KBM-7 (cell line): ENCODE results near the gene PIMREG.

Experiments used
- DNase-seq: peaks from one replicate; pipeline ENCODE4 v3.0.0-alpha.2; 2015
- in situ Hi-C: fragments of 300-500 bp; cut with MboI; formaldehyde crosslinking; loops from 2 replicates; pipeline ENCODE4 v1.14.3; 2020; ENCODE audit warnings: low sequenced_read_pairs, low pct_unique_long_range_greater_than_20kb, mixed read lengths

Gene PIMREG

DNA sequence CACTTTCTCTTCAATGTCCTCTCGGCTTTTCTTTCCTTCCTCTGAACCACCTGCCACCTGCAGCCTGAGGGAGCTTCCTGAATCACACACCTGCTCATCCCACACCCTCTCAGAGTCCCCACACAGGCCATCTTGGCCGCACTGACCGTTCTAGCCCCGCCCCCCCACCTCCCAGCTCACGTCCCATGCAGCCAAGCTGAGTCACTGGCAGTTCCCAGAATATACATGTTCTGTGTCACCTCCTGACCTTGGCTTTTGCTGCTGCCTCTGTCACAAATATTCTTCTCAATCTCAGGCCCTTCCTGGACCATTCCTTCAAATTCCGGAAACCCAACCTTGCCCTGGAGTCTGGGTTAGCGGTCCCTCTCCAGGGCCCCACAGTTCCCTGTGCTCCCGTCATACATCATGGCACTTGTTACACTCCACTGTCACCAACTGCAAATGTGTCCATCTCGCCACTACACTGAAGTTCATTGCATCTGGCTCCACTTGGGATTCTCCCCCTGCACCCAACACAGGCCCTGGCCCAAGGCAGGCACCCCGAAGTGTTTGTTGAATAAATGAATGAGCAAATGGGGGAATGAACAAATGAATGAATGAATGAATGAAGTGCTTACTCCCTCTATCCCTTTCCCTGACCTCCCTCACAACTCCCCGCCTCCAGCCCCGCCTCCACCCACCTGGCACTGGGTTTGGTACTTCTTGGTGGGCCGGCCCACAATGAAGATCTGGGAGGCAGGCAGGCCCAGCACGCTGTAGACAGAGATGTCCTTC is 12.8 kb downstream of the PIMREG start:
- in situ Hi-C loops: loop anchor here (25.0 kb wide), 1 partner anchor 180 kb away; the partner anchor contains the start of genes KIAA0753 and TXNDC17
- no peak for DNase-seq

DNA sequence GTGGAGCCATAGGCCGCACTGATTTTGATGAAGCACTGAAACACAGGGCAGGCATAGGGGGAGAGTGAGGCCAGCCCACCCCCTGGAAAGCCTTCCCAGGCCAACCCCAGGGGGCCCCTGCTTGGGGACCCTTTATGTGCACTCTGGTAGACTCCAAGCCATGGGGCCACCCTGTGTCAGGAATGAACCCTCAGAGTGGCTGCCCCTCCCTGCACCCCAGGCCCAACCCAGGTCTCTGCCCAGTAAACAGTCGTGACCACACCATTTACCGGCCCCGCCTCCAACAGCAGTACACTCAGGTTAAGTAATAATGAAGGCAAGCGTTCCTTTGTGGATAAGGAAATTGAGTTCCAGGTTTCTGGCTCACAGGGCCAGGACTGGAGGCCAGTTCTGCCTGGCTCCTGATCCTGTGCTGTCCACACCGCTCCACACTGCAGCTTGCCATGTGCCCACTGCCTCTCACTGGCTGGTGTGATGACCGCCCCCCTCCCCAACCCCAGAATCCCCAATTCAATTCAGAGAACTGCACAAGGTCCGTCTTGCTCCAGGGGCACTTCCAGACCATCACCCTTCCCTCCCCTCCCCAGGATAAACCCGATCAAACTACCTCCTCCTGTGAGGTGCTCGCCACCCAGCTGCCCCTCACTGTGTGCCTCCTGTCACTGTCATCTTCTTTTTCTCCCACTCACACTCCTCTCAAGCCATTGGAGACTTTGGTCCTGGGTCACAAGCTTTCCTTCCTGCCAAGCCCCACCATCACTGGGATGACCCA is 13.6 kb downstream of the PIMREG start:
- no peak for DNase-seq
- in situ Hi-C loops: loop anchor here (25.0 kb wide), 1 partner anchor 179 kb away; the partner anchor contains the start of genes KIAA0753 and TXNDC17

DNA sequence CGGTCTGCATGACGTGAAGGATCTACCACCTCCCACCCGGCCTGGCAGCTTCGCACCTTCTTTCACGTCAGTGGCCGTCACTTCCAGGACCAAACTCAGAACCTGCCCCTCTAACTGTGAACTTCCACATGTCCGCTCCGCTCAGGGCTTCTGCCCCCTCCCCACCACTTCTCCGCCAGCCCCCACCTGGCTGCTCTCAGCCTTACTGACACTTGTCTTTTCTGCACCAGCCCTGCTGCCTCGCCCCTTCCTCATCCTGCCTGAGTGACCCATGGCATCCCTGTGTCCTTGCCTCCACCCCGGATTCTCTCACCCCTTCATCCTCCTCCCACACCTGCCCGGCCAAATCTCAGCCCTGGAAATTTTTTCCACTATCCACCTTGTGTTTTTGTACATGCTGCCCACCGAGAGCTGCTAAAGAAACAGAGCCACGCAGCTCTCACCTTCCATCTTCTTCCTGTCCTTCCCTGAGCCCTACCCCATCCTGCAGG is 14.2 kb downstream of the PIMREG start:
- in situ Hi-C loops: loop anchor here (25.0 kb wide), 1 partner anchor 179 kb away; the partner anchor contains the start of genes KIAA0753 and TXNDC17
- DNase-seq: no peak

DNA sequence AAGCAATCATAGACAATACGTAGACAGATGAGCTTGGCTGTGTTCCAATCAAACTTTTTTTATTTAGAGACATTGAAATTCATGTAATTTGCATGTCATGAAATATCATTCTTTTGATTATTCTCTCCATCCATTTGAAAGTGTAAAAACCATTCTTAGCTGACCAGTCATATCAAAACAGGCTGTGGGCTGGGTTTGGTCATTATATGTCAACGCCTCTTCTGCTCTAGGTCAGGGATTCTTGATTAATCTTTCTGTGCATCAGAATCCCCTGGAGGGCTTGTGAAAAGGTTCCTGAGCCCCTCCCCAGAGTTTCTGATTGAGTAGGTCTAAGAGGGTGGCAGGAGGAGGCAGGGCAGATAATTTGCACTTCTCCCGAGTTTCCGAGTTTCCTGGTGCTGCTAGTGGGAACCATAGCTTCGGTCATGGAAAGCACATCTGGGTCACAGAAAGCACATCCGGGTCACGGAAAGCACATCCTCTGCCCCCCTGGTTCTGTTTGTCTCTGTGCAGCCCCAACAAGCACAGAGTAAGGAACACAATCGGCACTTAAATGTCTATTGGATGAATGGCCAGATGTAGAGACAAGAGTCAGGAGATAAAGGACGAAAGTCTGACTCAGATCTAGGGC is 16.4 kb downstream of the PIMREG start:
- in situ Hi-C loops: loop anchor here (25.0 kb wide), 1 partner anchor 177 kb away; the partner anchor contains the start of genes KIAA0753 and TXNDC17
- no peak for DNase-seq

DNA sequence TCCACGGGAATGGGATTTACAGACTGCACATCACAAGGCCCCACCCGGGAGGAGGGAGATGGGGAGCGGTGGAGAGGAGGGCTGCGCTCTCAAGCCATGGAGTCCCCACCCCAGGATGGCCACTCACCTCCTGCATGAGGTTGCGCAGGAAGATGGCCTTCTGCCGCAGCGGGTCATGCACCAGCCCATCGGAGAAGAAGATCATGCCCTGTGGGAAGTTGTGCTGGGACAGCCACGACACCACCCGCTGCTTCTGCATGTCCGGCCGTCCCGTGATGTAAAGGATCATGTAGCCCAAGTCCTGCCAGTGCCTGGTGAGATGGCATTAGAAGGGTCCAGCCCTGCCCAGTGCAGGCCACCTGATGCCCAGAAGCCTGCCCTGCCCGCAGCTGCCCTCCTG is 17.0 kb downstream of the PIMREG start:
- DNase-seq: no peak
- in situ Hi-C loops: loop anchor here (25.0 kb wide), 1 partner anchor 176 kb away; the partner anchor contains the start of genes KIAA0753 and TXNDC17

DNA sequence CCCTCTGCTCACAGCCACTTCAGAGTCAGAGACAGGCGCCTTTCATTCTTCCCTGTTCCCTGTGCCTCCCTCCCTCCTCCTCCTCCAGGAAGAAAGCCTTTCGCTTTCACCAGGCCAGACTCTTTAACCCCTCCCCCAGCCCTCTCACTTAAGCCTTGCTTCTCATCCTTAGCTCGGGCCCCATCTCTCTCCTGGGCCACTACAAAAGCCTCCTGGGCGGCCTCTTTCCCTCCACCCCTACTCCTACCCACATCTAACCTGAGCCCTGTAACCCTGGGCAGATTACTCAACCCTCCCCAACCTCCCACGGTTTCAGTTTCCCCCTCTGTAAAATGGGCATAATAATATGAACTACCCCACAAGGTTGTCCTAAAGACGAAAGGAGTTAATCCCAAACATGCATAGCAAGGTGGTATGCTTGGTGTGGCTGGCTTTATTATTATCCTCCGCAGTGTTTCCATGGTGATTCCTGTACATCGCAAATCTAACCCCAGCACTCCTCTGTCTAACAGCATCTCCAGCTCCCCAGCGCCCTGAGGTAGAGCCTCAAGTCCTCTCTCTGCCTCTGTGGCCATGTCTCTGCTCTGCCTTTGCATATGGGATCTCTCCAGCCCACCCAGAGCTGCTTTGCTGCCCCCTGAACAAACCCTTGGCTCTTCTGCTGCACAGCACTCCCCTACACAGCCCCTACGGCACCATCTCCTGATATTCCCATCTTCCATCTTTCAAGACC is 17.7 kb downstream of the PIMREG start:
- in situ Hi-C loops: loop anchor here (25.0 kb wide), 1 partner anchor 175 kb away; the partner anchor contains the start of genes KIAA0753 and TXNDC17
- DNase-seq: no peak

DNA sequence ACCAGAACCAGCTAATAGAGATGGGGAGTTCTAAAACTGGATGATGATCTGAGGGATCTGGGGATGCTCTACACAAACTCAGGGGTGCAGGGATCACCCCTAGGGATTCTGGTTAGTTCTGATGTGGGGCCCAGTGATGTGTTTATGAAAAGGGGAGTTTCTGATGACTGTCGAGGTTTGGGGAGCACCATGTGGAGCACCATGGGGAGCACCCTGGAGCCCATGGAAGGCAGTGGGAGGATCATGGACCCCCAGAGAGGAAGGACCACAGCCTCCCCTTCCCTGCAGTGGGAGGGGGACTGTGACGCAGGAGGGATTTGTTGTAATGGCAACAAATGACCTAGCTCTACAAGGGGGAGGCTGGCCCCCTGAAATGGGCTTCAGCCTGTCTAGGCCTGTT is 18.4 kb downstream of the PIMREG start:
- DNase-seq: no peak
- in situ Hi-C loops: loop anchor here (25.0 kb wide), 1 partner anchor 175 kb away; the partner anchor contains the start of genes KIAA0753 and TXNDC17

DNA sequence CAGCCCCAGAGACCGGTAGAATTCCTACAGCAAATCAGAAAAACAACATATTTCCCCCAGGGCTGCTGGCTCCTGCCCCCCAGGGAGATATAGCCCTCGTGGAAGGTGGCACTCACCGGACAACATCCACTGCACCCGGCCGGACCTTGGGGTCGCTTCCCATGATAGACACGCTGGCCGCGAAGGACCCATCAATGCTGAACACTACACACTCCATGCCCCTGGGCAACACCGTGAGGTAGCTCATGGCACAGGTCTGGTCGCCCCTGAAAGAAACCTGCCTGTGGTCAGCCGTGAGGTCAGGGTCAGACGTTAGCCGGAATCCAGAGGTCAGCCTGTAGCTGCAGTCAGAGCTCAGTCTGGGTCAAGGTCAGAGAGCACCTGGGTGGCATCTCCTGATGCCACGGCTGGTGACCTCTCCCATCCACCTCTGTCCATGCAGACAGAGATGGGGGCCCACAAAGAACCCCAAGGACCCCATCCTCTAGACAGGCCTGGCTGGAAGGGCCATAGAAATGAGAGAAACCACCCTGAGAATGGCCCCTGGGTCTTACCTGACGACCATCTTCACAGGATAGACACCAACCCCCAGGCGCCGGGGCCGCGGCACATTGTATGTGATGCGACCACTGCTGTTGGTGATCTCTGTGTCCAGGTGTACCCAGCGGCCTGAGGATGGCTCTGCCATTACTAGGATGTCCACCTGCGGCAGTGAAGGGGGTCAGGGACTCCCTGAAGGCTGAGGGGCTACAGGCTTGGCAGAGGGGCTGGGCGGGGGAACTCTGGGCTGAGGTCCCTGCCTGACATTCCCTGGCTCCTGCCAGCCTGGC is 19.6 kb downstream of the PIMREG start:
- in situ Hi-C loops: loop anchor here (25.0 kb wide), 1 partner anchor 173 kb away; the partner anchor contains the start of genes KIAA0753 and TXNDC17
- DNase-seq: no peak

DNA sequence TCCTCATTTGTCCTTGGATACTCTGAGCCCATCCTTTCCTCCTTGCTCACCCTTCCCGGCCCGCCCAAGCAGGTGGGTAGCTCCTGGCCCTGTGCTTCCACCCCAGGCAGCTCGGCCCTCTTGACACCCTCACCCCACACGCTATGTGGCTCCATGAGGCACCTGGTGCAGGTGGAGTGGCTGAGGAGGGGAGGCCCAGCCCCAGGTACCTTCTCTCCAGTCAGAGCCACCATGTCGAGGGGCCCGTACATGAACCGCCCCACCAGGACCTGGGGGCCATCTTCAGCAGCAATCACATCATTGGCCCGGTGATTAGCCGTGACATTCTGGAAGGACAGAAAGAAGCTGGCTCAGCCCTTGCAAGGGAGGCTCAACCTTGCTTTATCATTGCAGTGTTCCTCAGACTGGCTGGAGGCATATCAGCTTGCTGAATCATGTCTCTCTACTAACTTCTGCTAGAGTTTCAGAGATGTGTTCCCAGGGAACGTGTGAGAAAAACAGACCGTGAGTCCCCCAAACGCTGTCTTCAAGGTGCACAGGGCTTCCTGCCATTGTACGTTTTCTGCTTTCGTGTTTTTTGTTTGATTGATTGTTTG is 20.3 kb downstream of the PIMREG start:
- in situ Hi-C loops: loop anchor here (25.0 kb wide), 1 partner anchor 173 kb away; the partner anchor contains the start of genes KIAA0753 and TXNDC17
- no peak for DNase-seq

DNA sequence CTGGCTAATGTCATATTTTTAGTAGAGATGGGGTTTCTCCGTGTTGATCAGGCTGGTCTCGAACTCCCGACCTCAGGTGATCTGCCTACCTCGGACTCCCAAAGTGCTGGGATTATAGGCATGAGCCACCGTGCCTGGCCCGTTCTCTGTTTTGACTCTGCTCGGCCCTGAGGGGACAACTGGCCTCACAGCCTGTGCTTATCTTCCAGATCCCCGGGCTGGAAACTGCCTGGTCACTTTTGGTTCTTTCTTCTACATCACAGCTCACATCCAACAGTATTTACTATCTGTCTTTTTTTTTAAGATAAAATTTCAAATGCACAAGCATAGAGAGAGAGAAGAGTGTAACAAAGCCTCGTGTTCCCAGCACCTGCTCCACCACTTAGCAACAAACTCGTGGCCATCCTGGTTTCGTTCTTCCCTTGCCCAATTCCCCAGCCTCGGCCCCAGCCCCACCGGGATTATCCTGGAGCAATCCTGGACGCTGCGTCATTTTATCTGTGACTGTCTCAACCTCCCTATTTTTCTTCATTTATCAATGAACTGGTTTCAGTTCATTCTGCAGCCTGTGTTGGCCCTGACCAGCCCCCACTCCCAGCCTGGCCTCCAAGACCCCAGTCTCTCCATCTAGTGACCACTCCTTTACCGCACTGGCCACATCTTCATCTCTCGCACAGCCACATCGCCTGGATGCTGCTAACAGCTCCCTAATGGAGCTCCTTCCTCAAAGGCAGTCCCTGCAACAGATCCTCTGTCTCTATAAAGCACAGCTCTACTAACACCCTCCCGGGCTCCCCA is 21.1 kb downstream of the PIMREG start:
- no peak for DNase-seq
- in situ Hi-C loops: loop anchor here (25.0 kb wide), 1 partner anchor 172 kb away; the partner anchor contains the start of genes KIAA0753 and TXNDC17

DNA sequence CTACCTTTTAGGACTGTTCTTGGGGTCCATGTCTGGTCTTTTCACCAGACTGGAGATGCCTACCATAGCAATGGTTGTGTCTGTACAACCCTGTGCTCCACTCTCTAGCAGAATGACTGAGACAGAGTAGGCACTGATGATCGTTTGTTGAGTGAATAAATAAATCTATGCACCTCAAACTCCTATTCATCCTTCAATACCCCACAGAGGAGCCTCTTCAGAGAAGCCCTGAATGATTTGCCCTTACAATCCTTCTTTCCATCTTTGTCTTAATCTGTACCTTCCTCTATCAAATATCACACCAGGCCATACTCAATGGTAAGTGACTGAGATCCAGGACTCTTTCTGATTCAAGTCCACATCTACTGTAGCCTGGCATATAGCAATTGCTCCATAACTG is 23.3 kb downstream of the PIMREG start:
- DNase-seq: no peak
- in situ Hi-C loops: loop anchor here (25.0 kb wide), 1 partner anchor 170 kb away; the partner anchor contains the start of genes KIAA0753 and TXNDC17

DNA sequence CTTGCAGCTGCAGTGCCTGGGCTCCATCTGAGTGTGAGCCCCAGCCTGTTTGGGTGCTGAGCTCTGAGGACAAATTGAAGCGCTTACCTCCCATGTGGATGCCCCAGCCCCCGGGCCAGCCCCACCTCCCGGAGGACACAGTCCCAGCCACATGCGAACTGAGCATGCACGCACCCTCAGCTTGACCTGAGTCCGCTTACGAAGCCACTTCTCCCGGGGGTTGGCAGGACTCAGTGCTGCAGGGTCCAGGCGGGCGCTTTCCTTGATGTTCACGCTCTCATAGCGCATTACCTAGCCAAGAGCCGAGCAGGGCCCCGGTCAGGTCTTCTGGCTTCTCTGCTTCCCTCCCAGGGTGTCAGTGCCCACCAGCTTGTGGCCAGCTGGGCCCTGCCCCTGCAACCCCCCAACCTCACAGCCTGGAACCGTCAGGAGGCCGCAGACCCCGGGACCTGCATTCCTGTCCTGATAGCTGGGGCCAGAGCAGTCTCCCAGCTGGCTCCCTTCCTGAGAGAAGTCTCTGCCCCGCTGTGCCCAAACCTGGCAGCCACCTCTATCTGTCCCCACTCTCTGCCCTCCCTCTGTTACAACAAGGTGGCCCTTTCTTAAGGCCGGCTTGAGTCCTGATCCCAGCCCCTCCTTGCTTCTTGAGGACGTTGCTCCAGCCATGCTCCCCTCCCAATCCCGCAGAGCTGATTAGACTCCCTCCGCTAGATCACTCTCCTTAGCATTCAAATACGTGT is 24.0 kb downstream of the PIMREG start:
- in situ Hi-C loops: loop anchor here (25.0 kb wide), 1 partner anchor 169 kb away; the partner anchor contains the start of genes KIAA0753 and TXNDC17
- DNase-seq: no peak

DNA sequence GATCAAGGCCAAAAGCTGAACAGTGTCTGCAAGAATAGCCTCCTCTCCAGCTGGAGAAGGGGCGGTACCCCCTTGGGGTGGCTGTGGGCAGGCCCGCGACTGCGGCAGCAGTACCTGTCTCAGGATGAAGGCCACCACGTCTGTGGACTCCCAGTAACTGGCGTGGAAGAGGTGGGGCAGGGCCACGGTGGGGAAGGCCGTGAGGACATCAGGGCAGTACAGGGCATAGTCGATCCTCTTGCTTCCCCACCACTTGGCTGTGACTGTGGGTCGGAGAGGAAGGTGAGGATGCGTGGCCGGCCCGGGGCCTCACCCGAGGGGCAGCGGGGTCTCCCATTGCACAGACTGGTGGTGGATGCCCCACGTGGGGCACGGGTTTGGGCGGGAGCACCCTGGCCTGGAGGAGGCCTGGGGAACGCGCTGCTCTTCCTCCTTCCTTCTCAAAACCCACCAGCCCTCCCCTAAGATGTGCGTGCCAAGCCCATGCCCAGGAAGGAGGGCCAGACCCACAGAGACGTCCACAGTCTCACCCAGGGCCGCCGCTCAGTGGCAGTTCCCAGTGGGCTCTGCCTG is 26.0 kb downstream of the PIMREG start:
- DNase-seq: no peak
- in situ Hi-C loops: loop anchor here (25.0 kb wide), 1 partner anchor 167 kb away; the partner anchor contains the start of genes KIAA0753 and TXNDC17

DNA sequence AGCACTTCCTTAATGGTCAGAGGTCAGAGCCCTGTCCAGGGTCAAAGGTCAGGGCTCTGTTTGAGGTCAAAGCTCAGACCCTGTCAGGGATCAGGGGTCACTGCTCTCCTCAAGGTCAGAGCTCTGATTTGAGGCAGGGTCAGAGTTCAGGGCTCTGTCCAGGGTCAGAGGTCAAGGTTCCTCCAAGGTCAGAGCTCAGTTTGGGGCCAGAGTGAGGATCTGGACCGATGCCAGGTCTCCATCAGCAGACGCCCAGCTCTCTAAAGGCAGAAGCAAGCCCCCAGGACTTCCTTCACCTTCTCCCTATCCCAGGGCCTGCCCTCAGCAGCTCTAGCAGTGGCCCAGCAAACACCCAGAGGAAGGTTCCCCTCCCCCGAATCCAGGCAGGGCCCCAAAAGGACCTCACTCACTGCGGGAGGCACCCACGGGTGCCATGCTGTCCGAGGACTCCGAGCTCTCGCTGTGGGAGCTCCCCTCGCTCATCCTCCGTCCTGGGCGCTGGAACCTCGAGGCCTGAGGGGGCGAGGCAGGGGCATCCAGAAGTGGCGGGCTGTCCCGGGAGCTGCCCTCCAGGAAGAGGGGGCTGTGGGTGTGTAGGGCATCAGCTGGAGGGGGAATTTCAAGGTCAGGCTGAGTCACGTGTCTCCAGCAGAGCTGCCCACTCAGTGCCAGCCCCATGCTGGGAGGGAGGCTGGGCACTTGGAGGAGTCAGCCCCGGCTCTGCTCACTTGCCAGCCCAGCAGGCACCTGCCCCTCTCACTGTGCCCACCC is 26.7 kb downstream of the PIMREG start:
- no peak for DNase-seq
- in situ Hi-C loops: loop anchor here (25.0 kb wide), 1 partner anchor 166 kb away; the partner anchor contains the start of genes KIAA0753 and TXNDC17
